Fibroblast of villous mesenchyme (primary cell): Measurements from ENCODE around the gene NFIX. TPM values are rescaled to one million over a fixed set of nuclear protein-coding genes. Genes with fewer than 3 reads are reported as not detected.

Experiments
- DNase-seq: peaks from one replicate; pipeline ENCODE4 v3.0.0-alpha.2; 2010; ENCODE audit warnings: low read depth
- H3K4me3 ChIP-seq: 2 replicates; pipeline ENCODE4 v1.5.1; 2011; ENCODE audit warnings: low read depth, mild to moderate bottlenecking, low read length
- total RNA-seq: library from RNA; depleted of rRNA; stranded (reverse); fragments of >200 nt; gene quantifications from 2 replicates; pipeline ENCODE4 v1.2.3, GENCODE V29; 2012
- TF ChIP-seq, protein P1 (sequence below): IDR thresholded peaks from 2 replicates; pipeline ENCODE4 v1.5.1; 2012; ENCODE audit warnings: low read depth, mild to moderate bottlenecking, low read length; ENCODE audit not compliant: insufficient read depth

NFIX gene
- total RNA-seq, 1 donor: 30.2 TPM

GRCh38 chr19:13070425-13071140 is 75.3 kb downstream of the NFIX start:
- H3K4me3 ChIP-seq: no peak overlapping the region
- TF ChIP-seq, protein P1, sequence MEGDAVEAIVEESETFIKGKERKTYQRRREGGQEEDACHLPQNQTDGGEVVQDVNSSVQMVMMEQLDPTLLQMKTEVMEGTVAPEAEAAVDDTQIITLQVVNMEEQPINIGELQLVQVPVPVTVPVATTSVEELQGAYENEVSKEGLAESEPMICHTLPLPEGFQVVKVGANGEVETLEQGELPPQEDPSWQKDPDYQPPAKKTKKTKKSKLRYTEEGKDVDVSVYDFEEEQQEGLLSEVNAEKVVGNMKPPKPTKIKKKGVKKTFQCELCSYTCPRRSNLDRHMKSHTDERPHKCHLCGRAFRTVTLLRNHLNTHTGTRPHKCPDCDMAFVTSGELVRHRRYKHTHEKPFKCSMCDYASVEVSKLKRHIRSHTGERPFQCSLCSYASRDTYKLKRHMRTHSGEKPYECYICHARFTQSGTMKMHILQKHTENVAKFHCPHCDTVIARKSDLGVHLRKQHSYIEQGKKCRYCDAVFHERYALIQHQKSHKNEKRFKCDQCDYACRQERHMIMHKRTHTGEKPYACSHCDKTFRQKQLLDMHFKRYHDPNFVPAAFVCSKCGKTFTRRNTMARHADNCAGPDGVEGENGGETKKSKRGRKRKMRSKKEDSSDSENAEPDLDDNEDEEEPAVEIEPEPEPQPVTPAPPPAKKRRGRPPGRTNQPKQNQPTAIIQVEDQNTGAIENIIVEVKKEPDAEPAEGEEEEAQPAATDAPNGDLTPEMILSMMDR: no peak
- no peak for DNase-seq

GRCh38 chr19:13071444-13072187 is 76.3 kb downstream of the NFIX start:
- DNase-seq: no peak
- TF ChIP-seq, protein P1: no peak
- H3K4me3 ChIP-seq: no peak overlapping the region

DNA sequence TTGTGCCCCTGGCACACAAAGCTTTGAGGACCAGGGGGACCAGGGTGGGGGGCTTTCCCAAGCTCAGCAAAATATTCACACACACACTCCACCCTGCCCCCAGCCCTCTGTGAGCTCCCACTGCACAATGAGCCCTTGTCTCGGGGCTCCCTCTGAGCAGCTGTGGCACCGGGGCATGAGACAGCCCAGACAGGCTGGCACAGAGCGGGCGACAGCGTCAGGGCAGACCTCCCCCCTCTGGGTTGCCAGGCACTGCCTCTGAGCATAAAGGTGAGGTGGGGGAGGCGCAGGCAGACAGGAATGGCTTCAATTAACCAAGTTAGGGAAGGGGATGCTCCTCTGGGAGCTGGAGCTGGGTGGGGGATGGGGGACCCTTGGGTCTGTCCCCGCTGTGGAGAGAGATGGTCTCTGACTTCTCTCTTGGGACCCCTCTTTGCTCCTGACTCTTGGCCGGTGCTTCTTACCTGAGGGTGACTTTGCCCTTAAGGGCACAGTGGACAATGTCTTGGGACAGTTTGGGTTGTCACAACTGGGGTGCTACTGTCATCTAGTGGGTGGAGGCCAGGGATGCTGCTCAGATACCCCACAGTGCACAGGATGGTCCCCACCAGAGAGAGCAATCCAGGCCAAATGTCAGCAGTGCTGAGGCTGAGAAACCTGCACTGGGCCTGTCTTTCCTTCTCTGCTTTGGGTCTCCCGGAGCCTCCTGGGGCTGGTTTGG is 77.1 kb downstream of the NFIX start:
- no peak overlapping the region for H3K4me3 ChIP-seq
- DNase-seq: no peak
- TF ChIP-seq, protein P1: no peak

DNA sequence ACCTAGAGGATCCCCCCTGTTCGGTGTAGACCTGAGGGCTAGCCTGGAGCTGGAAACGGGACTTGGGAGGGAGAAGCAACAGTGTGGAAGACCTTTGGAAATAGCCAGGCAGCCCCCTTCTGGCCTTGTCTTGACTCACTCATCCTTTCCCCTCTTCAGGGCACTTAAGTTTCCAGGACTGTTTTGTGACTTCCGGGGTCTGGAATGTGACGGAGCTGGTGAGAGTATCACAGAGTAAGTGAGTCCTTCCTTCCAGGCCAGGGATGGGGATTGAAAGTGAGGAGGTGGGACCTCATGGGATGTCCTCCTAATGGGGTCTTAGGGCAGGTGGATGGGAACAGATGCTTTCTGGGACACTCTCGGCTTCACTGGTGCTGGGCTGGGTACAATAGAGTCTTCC is 78.0 kb downstream of the NFIX start:
- DNase-seq: no peak
- H3K4me3 ChIP-seq: no peak overlapping the region
- TF ChIP-seq, protein P1: no peak

GRCh38 chr19:13074378-13074777 is 79.1 kb downstream of the NFIX start:
- TF ChIP-seq, protein P1: no peak
- no peak for DNase-seq
- no peak overlapping the region for H3K4me3 ChIP-seq

DNA sequence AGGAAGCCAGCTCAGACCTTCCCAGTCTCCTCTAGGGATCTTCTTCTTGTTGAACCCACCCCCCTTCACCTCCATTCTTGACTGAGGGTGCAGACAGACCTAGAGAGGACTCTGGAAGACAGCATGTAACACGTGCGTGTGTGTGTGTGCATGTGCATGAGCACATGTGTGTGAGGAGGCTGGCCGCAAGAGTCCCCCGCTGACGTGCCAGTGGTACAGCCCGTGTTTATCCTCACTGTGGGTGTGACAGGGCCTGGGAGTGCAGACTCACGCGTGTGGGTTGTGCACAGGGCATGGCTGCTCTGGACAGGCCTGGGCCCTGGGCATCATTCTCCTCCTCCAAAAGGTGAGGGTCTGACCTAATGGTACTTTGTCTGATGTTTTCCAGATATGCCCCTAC is 81.0 kb downstream of the NFIX start:
- TF ChIP-seq, protein P1: no peak

More for the DNA sequence above, 81.0 kb downstream of the NFIX start:
- H3K4me3 ChIP-seq: no peak overlapping the region
- DNase-seq: no peak
